HepG2 (cell line): ENCODE measurements around the gene HBA2. TPM values are rescaled to one million over a fixed set of nuclear protein-coding genes. Genes with fewer than 3 reads are reported as not detected.

Experiments used
- ARNT ChIP-seq: fragments of 450-650 bp; IDR thresholded peaks from 2 replicates; pipeline ENCODE4 v1.6.1; 2017
- ARNTL ChIP-seq: sonication (generic); formaldehyde crosslinking; IDR thresholded peaks from 2 replicates; pipeline ENCODE4 v1.4.0; 2020; ENCODE audit warnings: mild to moderate bottlenecking, missing genetic modification reagents
- CCDC6 ChIP-seq: sonication (generic); formaldehyde crosslinking; IDR thresholded peaks from 2 replicates; pipeline ENCODE4 v1.8.1; 2022; ENCODE audit warnings: mild to moderate bottlenecking, missing genetic modification reagents, moderate library complexity
- FOXC1 ChIP-seq: sonication (generic); formaldehyde crosslinking; IDR thresholded peaks from 2 replicates; pipeline ENCODE4 v1.8.0; 2022; ENCODE audit warnings: mild to moderate bottlenecking, missing genetic modification reagents, borderline replicate concordance
- HNRNPUL1 ChIP-seq: fragments of 200-400 bp; formaldehyde crosslinking; IDR thresholded peaks from 2 replicates; pipeline ENCODE4 v1.6.1; 2017; ENCODE audit warnings: low read depth, mild to moderate bottlenecking, low read length, moderate library complexity
- ZNF230 ChIP-seq: sonication (generic); formaldehyde crosslinking; IDR thresholded peaks from 2 replicates; pipeline ENCODE4 v1.4.0; 2020; ENCODE audit warnings: mild to moderate bottlenecking, missing genetic modification reagents
- ZNF235 ChIP-seq: sonication (generic); formaldehyde crosslinking; IDR thresholded peaks from 2 replicates; pipeline ENCODE4 v1.8.1; 2023; ENCODE audit warnings: mild to moderate bottlenecking, missing genetic modification reagents, borderline replicate concordance
- ZNF326 ChIP-seq: sonication (generic); formaldehyde crosslinking; IDR thresholded peaks from 2 replicates; pipeline ENCODE4 v1.4.0; 2020; ENCODE audit warnings: missing genetic modification reagents, borderline replicate concordance
- ZNF431 ChIP-seq: sonication (generic); formaldehyde crosslinking; IDR thresholded peaks from 2 replicates; pipeline ENCODE4 v1.9.0; 2022; ENCODE audit warnings: missing genetic modification reagents, low read depth, mild to moderate bottlenecking, borderline replicate concordance
- ZNF749 ChIP-seq: sonication (generic); formaldehyde crosslinking; IDR thresholded peaks from 2 replicates; pipeline ENCODE4 v1.8.0; 2022; ENCODE audit warnings: mild to moderate bottlenecking, missing genetic modification reagents, moderate library complexity, borderline replicate concordance
- polyA plus RNA-seq, 8 experiments: library from polyadenylated mRNA; depleted of rRNA in 3 of 8; stranded (reverse) in 7 of 8; unstranded in 1 of 8; fragments of >200 nt; fragmentation: Illumina TruSeq in 4 of 8; extraction: Trizol in 4 of 8; gene quantifications; 2 replicates each; pipeline versions ENCODE4 v1.2.1 to v1.2.3, GENCODE V29; 2011 to 2016; ENCODE audit warnings: low read depth in 4 of 8, missing spikeins in 1 of 8, mixed read lengths in 1 of 8; ENCODE audit not compliant: insufficient read depth in 1 of 8
- total RNA-seq, 5 experiments: library from RNA; depleted of rRNA; stranded (reverse); fragments of >200 nt; fragmentation: Illumina TruSeq; extraction: Trizol; gene quantifications; 2 replicates each; pipeline ENCODE4 v1.2.3, GENCODE V29; 2016; ENCODE audit warnings: low read depth in 1 of 5
- TF ChIP-seq, protein P1 (sequence below), 2 experiments: fragments of 450-650 bp in 1 of 2; sonication (generic) in 1 of 2; formaldehyde crosslinking in 1 of 2; IDR thresholded peaks; 2 replicates each; pipeline versions ENCODE4 v1.6.1 to v1.8.0; 2016 to 2022; ENCODE audit warnings: antibody characterized with exemption in 1 of 2, mild to moderate bottlenecking in 1 of 2, missing genetic modification reagents in 1 of 2
- TF ChIP-seq, protein P2 (sequence below): sonication (generic); formaldehyde crosslinking; IDR thresholded peaks from 2 replicates; pipeline ENCODE4 v1.9.0; 2021; ENCODE audit warnings: missing genetic modification reagents, borderline replicate concordance
- TF ChIP-seq, protein P3 (sequence below): sonication (generic); formaldehyde crosslinking; IDR thresholded peaks from 2 replicates; pipeline ENCODE4 v1.8.1; 2023; ENCODE audit warnings: mild to moderate bottlenecking, missing genetic modification reagents, borderline replicate concordance
- TF ChIP-seq, protein P4 (sequence below): sonication (generic); formaldehyde crosslinking; IDR thresholded peaks from 2 replicates; pipeline ENCODE4 v1.4.0; 2020; ENCODE audit warnings: mild to moderate bottlenecking, missing genetic modification reagents

HBA2 gene
- total and polyA plus RNA-seq, 2 of the 13 experiments (the other 11 are each of a cell fraction or from before 2014, with no cell fraction given), result not detected

DNA sequence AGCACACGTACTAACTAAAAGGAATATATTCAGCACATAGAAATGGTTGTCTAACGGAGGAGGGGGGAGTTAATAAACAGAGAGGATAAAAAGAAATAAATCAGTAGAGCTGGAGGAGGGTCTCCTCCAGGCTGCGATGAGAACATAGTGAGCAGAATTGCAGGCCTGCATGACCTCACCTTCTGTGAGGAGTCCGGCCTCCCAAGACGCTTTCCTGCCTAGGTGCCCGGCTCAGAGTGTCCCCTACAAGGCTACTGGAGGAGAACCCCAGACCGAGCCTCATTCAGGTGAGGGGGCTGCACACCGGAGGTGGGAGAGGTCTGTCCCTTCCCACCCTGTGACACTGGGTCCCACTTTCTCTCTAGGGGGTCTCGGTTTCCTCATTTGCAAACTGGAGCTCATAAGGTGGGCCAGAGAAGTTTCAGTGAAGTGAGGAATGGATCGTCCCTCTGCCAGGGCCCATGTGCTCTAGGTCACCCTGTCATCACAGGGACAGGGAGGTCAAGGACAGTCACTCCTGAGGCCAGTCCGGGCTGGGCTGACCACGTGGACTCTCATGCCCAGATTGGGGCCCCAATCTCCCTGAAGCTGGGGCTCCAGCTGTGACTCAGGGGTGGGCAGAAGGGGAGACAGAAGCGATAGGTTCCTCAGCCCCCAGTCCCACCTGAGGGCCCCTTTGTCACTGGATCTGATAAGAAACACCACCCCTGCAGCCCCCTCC, 10.2 kb upstream of the HBA2 start (continued):
- TF ChIP-seq, protein P1, sequence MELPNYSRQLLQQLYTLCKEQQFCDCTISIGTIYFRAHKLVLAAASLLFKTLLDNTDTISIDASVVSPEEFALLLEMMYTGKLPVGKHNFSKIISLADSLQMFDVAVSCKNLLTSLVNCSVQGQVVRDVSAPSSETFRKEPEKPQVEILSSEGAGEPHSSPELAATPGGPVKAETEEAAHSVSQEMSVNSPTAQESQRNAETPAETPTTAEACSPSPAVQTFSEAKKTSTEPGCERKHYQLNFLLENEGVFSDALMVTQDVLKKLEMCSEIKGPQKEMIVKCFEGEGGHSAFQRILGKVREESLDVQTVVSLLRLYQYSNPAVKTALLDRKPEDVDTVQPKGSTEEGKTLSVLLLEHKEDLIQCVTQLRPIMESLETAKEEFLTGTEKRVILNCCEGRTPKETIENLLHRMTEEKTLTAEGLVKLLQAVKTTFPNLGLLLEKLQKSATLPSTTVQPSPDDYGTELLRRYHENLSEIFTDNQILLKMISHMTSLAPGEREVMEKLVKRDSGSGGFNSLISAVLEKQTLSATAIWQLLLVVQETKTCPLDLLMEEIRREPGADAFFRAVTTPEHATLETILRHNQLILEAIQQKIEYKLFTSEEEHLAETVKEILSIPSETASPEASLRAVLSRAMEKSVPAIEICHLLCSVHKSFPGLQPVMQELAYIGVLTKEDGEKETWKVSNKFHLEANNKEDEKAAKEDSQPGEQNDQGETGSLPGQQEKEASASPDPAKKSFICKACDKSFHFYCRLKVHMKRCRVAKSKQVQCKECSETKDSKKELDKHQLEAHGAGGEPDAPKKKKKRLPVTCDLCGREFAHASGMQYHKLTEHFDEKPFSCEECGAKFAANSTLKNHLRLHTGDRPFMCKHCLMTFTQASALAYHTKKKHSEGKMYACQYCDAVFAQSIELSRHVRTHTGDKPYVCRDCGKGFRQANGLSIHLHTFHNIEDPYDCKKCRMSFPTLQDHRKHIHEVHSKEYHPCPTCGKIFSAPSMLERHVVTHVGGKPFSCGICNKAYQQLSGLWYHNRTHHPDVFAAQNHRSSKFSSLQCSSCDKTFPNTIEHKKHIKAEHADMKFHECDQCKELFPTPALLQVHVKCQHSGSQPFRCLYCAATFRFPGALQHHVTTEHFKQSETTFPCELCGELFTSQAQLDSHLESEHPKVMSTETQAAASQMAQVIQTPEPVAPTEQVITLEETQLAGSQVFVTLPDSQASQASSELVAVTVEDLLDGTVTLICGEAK (IDR thresholded peaks at IDR 0.05), result no peak
- TF ChIP-seq, protein P1 (CRISPR knock-in tag; IDR thresholded peaks at IDR 0.05), result 0 out of 2 replicates have a peak, but pooled peaks have one; percentile 18
- no peak for TF ChIP-seq HNRNPUL1
- TF ChIP-seq ZNF749 (CRISPR knock-in tag), result no peak
- TF ChIP-seq, protein P2, sequence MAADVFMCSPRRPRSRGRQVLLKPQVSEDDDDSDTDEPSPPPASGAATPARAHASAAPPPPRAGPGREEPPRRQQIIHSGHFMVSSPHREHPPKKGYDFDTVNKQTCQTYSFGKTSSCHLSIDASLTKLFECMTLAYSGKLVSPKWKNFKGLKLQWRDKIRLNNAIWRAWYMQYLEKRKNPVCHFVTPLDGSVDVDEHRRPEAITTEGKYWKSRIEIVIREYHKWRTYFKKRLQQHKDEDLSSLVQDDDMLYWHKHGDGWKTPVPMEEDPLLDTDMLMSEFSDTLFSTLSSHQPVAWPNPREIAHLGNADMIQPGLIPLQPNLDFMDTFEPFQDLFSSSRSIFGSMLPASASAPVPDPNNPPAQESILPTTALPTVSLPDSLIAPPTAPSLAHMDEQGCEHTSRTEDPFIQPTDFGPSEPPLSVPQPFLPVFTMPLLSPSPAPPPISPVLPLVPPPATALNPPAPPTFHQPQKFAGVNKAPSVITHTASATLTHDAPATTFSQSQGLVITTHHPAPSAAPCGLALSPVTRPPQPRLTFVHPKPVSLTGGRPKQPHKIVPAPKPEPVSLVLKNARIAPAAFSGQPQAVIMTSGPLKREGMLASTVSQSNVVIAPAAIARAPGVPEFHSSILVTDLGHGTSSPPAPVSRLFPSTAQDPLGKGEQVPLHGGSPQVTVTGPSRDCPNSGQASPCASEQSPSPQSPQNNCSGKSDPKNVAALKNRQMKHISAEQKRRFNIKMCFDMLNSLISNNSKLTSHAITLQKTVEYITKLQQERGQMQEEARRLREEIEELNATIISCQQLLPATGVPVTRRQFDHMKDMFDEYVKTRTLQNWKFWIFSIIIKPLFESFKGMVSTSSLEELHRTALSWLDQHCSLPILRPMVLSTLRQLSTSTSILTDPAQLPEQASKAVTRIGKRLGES, result no peak
- TF ChIP-seq FOXC1, result no peak
- TF ChIP-seq, protein P3, sequence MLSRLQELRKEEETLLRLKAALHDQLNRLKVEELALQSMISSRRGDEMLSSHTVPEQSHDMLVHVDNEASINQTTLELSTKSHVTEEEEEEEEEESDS (CRISPR knock-in tag), result no peak
- TF ChIP-seq, protein P4, sequence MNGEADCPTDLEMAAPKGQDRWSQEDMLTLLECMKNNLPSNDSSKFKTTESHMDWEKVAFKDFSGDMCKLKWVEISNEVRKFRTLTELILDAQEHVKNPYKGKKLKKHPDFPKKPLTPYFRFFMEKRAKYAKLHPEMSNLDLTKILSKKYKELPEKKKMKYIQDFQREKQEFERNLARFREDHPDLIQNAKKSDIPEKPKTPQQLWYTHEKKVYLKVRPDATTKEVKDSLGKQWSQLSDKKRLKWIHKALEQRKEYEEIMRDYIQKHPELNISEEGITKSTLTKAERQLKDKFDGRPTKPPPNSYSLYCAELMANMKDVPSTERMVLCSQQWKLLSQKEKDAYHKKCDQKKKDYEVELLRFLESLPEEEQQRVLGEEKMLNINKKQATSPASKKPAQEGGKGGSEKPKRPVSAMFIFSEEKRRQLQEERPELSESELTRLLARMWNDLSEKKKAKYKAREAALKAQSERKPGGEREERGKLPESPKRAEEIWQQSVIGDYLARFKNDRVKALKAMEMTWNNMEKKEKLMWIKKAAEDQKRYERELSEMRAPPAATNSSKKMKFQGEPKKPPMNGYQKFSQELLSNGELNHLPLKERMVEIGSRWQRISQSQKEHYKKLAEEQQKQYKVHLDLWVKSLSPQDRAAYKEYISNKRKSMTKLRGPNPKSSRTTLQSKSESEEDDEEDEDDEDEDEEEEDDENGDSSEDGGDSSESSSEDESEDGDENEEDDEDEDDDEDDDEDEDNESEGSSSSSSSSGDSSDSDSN, result no peak
- peak; percentile 89 for TF ChIP-seq ARNTL (CRISPR knock-in tag)
- no peak for TF ChIP-seq ARNT
- no peak for TF ChIP-seq ZNF235 (CRISPR knock-in tag)
- no peak for TF ChIP-seq CCDC6 (CRISPR knock-in tag)
- TF ChIP-seq ZNF431, result no peak
- TF ChIP-seq ZNF326 (CRISPR knock-in tag), result no peak
- no peak for TF ChIP-seq ZNF230 (CRISPR knock-in tag)
